GM19463 (cell line): Measurements from ENCODE around the gene ATG101.

Experiments
- ATAC-seq: cut with Tn5 transposase; IDR thresholded peaks from one replicate; pipeline ENCODE4 v1.9.1; 2021; ENCODE audit warnings: mild to moderate bottlenecking, moderate library complexity; ENCODE audit not compliant: unreplicated experiment

Gene ATG101

DNA sequence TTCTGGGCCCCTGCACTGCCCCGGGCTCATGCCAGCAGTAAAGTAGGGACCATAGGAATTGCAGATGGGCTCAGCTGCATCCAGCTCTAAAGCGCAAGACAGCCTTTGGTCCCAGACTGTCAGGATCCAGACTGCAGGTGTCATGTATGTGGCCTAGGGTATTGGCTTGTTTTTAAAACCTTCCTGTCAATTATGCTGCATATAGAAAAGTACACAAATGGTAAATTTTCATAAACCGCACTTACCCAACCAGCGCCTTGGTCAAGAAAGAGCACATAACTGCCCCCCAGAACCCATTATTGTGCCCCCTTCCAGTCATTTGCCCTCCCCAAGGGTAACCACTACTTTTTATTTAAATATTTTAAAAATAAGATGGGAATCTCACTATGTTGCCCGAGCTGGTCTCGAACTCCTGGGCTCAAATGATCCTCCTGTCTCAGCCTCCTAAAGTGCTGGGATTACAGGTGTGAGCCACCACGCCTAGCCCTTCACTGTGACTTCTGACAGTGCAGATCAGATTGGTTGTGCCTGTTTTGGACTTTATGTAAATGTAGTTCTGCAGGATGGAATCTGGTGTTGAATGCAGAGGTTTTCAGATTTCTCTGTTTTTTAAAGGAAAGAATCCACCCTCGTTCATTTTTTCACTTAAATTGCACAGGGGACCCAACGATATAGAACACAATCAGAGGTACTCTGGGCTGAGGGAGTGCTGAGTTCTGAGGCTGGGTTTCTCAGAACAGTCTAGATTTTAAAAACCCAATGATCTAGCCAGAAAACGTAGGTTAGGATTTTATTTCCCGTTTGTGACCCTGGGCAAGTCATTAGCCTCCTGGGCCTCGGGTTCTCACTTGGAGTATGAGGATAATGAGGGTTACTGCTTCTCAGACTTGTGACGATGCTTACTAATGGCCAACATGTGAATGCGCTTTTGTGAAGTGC, 11.9 kb upstream of the ATG101 start:
- no peak for ATAC-seq

DNA sequence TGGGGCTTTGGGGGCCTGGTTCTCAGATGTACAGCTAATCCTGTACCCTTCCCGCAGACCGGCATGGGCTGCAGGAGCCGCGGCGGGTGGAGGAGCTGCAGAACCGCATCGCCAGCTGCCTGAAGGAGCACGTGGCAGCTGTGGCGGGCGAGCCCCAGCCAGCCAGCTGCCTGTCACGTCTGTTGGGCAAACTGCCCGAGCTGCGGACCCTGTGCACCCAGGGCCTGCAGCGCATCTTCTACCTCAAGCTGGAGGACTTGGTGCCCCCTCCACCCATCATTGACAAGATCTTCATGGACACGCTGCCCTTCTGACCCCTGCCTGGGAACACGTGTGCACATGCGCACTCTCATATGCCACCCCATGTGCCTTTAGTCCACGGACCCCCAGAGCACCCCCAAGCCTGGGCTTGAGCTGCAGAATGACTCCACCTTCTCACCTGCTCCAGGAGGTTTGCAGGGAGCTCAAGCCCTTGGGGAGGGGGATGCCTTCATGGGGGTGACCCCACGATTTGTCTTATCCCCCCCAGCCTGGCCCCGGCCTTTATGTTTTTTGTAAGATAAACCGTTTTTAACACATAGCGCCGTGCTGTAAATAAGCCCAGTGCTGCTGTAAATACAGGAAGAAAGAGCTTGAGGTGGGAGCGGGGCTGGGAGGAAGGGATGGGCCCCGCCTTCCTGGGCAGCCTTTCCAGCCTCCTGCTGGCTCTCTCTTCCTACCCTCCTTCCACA, 11.0 kb upstream of the ATG101 start:
- ATAC-seq, result no peak

DNA sequence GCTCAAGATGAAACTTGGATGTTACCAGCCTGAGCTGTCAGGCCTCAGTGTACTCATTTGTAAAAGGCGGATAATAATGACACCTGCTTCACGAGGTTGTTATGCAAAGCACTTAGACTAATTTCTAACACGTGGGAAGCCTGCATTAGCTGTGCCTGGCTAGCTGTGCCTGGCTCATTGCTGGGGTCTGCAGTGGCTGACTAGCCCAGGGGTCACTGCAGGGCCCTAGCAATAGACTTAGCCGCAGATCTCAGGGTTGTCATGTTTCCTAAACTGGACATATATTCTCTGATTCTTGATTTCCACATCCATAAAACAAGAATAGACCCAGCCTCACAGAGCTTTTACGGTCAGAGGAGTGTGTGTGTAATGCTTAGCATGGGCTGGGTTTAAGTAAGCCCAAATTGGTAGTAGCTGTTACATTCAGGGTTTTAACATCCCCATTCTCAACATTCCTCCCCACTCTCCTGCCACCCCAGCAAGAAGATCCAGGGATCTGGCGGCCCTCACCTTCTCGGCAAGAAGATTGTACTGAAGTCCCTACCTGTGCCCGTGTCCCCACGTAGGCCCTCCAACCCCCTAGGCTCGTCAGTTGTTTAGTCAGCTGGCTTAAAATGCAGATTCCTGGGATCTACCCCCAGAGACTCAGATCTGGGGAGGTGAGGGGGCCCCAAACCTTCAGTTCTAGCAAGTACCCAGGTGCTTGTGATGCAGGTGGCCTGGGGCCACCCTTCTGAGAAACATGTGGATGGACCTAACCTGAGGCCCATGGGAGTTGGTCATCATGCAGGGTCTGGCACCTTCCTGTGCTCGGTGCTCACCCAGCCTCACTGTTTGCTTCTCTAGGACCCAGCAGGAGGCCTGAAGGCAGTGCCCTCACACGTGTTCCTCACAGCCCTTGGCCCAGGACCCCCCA, 9.9 kb upstream of the ATG101 start:
- no peak for ATAC-seq

DNA sequence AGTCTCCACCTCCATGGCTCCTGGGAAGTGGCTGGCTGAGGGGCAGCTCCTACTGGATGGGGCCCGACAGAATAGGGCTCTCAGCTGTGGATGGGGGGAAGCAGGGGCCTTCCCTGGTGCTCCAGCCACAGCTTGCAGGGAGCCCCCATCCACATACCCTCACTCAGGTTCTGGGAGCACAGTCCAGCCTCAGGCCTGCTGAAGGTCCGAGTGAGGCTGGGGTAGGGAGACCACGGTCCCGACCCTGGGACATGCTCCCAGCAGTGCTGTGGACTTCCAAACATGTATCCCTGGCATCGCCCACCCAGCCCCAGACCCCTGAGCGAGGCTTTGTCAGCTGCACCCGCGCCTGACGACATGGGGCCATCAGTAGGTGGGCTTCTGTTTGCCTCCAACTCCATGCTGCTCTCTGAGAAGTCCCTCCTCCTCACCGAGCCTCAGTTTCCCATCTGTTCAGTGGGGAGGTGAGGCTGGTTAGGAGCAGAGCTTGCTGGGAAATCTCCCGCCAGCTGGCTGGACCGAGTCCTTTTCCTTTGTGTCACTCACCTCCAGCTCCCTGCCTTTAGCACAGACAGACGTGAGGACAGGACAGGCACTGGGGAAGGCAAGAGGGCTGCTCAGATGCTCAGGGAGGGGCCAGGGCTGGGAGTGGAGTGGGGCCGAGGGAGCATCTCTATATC, 9.1 kb upstream of the ATG101 start:
- ATAC-seq, result no peak

DNA sequence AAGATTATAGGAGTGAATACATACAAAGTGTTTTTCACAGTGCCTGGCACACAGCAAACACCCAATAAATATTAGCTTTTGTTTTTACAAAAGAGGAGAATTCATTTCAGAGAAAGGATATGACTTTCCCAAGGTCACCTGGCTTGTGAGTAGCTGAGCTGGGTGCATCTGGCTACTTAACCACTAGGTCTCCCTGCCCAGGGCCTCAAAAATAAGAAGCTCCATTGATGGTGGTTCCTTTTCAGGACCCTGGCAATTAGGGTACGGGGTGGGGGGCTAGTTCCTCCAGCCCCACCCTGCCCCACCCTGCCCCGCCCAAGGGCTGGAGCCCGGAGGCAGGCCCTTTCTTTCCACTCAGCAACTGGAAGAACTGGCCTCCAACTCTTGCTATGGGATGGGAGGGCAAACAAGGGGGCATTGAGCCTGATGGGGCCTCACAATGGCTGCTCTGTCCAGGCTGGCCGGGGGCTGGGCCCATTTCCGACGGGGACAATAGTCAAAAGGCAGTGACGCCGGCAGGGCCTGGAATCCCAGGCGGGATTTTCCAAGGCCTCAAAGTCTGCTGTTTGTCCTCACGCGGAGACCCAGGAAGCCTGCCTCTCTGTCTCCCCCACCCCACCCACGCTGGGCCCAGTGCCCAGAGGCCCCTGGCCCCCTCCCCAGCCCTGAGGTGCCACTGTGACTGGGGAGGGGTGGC, 8.2 kb upstream of the ATG101 start:
- ATAC-seq, result no peak

DNA sequence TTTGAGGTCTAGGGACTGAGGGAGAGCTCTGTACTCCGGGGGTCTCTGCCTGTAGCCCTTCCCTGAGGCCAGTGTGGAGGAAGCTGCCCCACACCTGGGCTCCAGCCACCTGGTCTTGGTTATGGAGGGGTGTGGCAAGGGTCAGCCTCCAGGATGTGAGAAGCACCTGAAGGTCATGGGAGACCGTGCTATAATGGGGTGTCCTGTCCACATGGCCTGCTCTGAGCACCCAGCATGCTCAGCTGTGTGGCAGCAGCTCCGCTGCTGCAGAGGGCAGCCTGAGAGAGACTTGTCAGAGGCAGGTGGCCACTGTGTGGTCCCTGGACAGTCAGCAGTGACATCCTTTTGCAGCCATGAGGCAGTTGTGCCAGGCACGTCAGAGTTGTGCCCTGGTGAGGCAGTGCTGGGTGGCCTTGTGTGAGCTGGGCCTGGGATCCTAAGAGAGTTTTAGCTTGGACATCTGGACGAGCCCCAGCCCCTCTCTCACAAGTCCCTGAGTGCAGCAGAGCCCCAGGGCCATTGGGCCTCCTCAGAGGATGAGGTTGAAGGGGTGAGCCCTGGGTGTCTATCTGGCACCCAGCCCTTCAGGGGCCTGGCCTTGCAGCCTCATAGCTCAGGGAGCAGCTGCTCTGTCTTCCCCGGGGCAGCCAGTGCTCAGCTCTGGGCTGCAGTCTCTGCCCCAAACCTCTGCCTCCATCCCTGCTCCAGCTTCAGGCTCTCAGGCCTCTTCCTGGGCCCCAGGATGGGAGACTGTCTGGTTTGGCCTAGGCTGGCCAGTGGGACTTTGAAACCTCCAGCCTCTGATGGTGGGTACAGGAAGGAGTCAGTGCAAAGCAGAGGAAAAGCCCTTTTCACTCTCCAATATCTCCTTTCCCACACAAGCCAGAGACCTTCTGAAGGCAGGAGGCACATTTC, 7.4 kb upstream of the ATG101 start:
- ATAC-seq, result no peak

DNA sequence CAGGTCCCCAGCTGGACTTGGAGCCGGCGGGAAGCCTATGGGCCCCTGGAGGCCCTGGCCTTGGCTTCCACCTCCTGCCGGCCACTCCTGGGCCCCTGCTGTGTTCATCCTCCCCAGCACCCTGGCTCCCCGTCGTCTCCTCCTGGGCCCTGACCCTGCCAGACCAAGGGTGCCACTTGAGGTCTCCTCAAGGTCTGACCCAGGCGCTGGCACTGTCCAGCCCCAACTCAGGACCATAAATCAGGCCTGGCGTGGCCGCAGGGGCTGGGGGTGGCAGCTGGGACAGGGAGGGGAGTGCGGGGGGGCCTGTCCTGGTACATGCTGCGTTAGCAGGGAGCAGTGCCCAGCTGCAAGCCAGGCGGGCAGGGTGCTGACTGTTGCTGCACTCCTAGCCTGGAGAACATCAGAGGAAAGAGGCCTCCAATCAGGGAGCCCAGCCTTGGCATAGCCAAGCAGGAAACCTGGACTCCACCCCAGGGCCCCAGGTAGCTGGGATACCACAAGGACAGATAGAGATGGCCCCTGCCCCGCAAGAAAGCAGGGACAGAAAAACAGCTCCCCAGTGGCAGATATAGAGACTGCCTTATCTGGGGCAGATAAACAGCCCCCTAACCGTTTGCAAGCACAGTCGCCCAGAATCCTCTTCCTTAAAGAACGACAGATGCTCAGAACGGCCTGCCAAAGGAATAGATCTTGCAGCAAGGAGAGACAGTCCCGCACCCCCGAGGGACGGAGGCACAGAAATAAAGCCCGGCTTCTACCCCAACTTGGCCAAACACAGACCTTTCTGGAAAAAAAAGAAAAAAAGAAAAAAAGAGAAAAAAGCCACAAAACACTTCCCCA, 6.5 kb upstream of the ATG101 start:
- no peak for ATAC-seq

DNA sequence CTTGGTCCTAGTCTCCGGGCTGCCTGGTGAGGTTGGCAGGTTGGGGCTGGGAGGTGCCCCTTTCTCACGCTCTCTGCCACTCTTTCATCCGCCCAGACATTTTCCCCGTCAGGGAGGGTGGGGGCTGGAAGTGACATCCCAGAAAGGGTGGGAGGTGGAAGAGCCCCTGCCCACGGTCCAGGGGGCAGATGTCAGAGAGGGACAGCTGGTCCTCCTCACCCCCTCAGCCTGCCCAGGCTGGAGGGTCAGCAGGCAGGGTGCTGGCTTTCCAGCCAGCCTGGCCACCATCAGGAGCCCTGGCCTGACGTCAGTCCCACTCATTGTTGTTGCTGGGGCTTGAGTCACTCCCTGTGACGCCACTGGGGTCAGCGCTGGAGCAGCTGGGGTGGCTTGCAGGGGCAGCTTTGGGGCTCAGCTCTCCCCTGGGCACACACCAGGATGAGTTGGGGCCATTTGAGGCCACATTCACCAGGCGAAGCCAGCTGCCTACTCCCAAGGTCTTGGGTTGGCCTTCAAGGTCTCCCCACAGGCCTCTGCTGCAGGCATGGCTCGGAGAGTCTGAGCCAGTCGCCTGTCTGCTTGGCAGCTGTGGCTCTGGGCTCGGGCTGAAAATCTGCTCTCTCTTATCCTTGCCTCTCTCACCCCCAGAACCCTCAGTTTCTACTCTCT, 5.7 kb upstream of the ATG101 start:
- no peak for ATAC-seq

DNA sequence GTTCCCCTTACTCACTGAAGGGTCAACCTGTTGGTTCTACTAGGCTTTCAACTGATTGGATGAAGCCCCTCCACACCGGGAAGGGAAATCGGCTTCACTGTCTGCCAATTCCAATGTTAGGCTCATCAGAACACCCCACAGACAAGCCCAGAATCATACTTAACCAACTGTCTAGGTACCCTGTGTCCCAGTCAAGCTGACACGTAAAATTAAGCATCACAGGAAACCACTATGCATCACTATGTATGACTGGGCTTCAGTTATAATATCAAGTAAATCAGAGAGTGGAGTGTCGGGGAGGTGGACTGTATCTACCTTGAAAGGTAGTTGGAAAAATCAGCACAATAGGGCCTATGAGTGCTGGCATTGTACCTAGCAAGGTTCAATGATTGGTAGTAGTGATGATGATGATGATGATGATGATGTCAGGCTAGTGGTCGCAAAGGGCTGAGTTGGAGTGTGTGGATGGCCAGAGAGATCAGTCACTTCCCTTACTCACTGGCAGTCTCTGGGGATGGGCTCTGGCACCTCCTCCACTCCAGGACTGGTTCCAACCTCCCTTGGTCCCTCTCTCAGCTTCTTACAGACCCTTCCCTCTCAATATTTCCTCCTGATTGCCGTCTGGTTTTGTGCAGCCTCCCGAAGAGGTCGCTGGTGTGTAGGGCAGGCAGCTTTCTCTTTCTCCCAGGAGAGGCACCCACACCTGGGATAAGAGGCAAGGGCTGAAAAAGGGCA, 3.3 kb upstream of the ATG101 start:
- no peak for ATAC-seq

DNA sequence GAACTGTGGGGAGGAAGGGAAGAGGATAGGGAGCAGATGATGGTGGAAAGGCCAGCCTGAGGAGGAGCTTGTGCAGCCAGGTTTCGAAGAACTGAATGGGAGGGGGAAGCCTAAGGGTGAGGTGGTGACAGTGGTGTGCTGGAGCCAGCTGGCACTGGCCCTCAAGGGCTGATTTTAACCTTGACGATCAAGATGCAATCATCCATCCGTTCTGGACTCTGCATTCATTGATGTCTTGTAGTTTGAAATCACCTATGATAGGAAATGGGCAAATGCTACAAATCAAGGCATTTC, 2.8 kb upstream of the ATG101 start:
- no peak for ATAC-seq

DNA sequence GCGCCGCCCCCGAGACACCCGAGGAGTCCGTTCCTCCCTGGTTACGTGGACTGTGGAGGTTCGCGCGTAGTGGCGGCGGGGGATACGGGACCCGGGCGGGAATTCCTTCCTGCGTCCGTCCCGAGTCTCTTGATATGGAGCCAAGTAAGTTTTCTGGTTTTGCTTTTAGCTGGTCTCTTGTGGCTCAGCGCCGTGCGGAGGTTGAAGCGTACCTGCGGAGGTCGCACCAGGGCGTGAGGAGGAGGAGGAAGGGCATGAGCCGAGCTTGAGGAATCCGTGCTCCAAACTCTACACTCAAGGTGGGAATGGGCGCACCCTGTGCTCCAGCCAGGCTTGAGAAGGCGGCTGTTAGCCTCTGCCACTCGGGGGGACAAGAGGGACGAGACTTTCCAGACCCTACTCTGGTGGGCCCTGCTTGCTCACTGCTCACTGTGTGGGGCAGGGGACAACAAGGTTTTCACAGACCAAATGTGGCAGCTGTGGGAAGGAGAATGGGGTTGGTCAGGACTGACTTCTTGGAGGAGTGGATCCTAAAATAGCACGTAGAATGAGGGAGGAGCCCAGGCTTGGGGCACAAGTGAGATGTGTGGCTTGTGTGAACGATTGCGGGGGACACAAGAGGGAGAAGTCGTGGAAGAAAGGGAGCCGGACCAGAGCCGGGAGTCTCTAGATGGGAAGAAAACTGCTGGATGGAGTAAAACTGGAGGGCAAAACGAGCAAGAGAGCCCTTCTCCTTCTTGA, 577 bp downstream of the ATG101 start:
- ATAC-seq, result peak; percentile 11

DNA sequence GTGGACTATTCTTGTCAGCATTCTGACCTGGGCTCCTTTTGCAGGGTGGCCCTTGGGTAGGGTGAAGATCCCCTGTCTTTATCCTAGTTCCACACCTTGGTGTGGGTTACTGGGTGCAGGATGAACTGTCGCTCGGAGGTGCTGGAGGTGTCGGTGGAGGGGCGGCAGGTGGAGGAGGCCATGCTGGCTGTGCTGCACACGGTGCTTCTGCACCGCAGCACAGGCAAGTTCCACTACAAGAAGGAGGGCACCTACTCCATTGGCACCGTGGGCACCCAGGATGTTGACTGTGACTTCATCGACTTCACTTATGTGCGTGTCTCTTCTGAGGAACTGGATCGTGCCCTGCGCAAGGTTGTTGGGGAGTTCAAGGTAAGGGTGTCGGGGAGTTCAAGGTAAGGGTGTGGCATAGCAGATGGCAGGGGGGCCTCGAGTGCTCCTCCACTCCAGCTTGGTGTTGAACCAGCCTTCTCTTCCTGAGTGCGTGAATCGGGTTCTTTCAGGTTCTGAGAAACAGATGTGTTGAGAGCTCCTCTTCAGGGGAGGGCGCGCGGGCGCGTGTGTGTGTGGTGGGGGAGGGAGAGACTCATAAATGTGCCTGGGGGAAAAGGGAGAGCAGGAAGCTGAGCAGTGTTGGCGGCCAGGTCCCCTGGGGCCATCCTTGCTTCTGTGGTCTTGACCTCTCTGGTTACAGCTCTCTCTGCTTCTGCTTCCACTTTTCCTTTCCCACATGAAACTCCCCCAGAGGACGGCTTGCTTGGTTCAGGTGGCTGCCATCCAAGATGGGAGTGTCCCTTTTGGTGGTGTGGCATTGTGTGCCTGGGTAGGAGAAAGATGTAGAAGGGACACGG, 4.0 kb downstream of the ATG101 start:
- ATAC-seq, result no peak

DNA sequence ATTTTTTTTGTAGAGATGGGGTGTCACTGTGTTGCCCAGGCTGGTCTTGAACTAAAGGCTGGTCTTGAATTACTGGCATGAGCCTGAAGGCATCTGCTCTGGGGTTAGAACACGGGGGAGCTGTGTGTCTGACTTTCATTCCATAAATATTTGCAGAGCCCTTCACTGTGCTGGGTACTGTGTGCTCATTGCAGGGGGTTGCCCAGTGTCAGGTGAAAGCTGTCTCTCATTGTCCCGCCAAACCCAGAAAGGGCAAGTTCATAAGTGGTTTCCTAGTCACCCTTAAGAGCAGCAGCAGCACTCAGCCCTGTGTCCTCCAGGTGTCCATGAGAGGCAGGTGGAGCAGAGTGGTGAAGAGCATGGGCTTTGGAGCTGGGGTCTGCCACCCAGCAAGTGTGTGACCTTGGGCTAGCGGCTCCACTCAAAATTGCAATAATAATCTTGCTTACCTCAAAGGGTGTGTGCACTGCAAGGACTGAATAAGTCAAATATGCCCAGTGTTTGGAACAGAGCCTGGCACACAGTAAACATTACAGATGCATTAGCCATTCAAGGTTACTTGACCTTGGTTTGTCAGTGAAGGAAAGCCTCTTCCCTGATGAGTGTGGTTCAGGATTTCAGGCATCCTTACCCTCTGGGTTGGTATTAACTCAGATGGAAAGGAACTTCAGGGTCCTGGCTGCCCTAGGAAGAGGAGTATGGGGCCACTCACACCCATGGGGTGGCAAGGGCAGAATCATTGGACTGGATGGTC, 5.4 kb downstream of the ATG101 start:
- no peak for ATAC-seq

DNA sequence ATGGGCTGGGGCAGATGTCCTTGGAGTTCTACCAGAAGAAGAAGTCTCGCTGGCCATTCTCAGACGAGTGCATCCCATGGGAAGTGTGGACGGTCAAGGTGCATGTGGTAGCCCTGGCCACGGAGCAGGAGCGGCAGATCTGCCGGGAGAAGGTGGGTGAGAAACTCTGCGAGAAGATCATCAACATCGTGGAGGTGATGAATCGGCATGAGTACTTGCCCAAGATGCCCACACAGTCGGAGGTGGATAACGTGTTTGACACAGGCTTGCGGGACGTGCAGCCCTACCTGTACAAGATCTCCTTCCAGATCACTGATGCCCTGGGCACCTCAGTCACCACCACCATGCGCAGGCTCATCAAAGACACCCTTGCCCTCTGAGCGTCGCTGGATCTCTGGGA, 7.0 kb downstream of the ATG101 start:
- no peak for ATAC-seq

DNA sequence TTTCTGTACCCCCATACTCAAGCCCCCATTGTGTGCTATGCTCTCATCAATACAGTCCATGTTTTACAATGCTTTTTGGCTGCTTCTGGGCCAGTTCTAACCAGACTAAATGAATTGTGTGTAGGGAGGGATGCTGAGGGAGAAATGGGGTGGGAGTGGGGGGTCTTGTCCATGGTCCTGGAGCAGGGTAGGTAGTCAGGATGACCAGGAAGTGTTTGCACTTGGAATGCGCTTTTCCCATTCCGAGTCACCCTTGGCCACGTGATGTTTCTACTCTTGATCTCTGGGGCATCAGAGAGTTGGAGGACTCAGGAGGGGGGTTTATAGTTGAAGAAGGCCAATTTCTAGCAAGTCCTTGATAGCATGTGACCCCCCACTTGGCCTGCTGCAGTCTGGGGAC, 8.5 kb downstream of the ATG101 start:
- ATAC-seq, result no peak
